Right lobe of liver (tissue), 4 donors: ENCODE data around the gene CUEDC2.

ENCODE experiments used
- POLR2A ChIP-seq: fragments of 450-650 bp; IDR thresholded peaks from one replicate; pipeline ENCODE4 v1.6.1; 2017; ENCODE audit warnings: antibody characterized with exemption, mild to moderate bottlenecking
- TF ChIP-seq, protein P1 (sequence below), 4 donors: fragments of 200-600 bp in 3 of 4; fragments of 450-650 bp in 1 of 4; IDR thresholded peaks; one replicate each; pipeline versions ENCODE4 v1.5.1 to v1.8.0; 2016 to 2022; ENCODE audit warnings: antibody characterized with exemption in 4 of 4, mild to moderate bottlenecking in 2 of 4
- donor health status: DM: no; HTN: no; CAD: no.
- donor health status: DM: no; HTN: no; CAD: no.
- donor health status: DM: no; HTN: yes; CAD: no.

DNA sequence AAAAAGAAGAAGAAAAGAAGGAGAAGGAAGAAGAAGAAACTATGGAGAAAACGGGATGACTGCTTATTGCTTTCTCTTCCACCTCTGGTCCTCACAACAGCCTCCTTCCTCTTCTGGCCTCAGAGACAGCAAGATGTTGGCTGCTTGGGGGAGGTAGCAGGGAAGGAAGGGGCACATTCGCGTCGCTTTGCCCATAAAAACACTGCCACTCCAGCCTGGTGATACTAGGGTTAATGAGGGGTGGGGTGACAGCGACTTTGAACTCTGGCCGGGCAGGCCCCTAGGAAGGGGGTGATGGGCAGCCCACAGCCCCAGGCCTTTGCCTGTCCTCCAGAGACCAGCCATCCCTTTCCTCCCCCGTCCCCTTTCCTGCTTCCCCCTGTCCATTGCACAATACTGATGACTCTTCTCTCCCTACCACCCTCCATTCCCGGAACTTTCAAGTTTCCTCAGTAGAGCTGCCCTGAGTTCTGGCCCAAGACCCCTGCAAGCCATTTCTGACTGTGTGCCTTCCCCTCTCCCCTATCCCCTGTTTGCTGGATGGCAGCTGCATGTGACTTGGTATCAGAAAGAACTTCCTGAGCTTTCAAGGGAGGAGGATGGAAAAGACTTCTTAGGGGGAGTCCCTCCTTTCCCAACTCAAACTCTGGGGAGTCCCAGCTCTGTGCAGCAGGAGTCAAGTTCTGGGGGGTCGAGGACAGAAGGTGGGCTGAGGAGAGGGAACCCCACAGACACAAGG lies 2.2 kb upstream of the CUEDC2 start:
- TF ChIP-seq, protein P1, sequence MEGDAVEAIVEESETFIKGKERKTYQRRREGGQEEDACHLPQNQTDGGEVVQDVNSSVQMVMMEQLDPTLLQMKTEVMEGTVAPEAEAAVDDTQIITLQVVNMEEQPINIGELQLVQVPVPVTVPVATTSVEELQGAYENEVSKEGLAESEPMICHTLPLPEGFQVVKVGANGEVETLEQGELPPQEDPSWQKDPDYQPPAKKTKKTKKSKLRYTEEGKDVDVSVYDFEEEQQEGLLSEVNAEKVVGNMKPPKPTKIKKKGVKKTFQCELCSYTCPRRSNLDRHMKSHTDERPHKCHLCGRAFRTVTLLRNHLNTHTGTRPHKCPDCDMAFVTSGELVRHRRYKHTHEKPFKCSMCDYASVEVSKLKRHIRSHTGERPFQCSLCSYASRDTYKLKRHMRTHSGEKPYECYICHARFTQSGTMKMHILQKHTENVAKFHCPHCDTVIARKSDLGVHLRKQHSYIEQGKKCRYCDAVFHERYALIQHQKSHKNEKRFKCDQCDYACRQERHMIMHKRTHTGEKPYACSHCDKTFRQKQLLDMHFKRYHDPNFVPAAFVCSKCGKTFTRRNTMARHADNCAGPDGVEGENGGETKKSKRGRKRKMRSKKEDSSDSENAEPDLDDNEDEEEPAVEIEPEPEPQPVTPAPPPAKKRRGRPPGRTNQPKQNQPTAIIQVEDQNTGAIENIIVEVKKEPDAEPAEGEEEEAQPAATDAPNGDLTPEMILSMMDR (IDR thresholded peaks at IDR 0.05): no peak
- no peak for TF ChIP-seq POLR2A
